HG03159 (cell line): ENCODE measurements around the gene ZNF497.
A peak's percentile ranks its signal among the peaks of the same experiment; 100 is the strongest.
"Not testable (repeated sequence)": the region's sequence is repeated elsewhere in the genome, so short reads cannot be mapped to it uniquely, and the experiment has no call there.

Experiments used
- ATAC-seq: cut with Tn5 transposase; IDR thresholded peaks from one replicate; pipeline ENCODE4 v1.9.1; 2021; ENCODE audit warnings: mild to moderate bottlenecking, moderate library complexity; ENCODE audit not compliant: unreplicated experiment

The ZNF497 gene

DNA sequence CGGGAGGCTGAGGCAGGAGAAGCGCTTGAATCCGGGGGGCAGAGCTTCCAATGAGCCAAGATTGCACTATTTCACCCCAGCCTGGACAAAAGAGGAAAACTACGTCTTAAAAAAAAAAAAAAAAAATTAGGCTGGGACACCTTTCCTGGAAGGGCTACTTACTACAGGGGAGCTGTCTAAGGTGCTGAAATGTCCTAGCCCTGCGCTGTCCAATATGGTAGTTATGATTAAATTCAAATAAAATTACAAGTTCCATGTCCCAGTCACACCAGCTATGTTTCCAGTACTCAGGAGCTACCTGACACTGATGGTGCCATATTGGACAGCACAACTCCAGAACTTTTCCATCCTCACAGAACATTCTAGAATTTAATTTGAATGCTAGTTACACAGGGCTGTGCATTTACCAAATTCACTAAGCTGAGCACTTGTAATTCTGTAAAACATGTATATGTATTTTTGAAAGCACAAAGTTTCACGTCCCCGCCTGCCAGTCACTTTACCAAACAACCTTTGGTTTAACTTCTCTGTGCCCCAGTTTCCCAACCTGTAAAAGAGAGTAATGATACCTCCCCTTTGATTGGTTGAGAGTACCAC, 45.0 kb downstream of the ZNF497 start:
- no peak for ATAC-seq

DNA sequence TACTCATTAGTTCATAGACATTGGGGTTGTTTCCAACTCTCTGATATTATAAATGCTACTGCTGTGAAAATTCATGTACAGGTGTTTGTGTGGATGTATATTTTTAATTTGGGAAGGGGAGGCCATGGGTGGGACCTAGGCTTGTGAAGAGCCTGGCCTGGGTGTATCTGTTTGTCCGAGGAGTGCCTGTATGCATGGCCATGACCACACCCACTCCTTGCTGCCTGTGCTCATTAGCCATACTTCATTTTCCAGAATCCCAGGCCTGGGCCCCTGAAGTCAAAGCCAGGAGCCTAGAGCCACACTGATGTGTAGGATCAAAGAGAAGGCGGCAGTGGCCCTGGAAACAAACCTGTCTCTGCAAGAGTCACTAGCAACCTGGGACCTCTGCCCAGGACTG, 47.0 kb downstream of the ZNF497 start:
- ATAC-seq = no peak

DNA sequence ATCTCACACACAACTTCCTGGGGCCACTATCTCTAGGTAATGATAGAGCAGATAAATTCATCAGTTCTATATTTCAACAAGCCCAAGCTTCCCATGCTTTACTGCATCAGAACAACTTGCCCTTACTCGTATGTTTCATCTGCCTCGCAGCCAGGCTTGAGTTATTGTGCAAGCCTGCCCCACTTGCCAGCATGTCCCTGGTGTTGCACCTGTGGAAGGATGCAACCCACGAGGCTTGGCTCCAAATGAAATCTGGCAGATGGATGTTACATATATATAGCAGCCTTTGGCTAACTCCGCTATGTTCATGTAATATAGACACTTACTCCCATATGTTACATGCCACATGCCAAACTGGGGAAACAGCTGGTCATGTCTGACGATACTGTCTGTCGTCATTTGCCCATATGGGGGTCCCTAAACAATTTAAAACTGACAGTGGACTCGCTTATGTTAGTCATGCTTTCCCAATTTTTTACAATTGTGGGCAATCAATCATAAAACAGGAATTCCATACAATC, 51.1 kb downstream of the ZNF497 start:
- ATAC-seq = no peak

DNA sequence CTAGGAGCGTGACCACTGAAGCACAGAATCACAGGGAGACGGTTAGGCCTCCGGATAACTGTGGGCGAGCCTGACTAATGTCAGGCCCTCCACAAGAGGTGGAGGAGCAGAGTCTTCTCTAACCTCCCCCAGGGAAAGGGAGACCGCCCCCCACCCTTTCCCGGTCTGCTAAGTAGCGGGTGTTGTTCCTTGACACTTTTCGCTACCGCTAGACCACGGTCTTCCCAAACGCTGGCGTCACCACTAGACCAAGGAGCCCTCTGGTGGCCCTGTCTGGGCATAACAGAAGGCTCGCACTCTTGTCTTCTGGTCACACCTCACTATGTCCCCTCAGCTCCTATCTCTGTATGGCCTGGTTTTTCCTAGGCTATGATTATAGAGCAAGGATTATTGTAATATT, 51.9 kb downstream of the ZNF497 start:
- ATAC-seq = not testable (repeated sequence)

DNA sequence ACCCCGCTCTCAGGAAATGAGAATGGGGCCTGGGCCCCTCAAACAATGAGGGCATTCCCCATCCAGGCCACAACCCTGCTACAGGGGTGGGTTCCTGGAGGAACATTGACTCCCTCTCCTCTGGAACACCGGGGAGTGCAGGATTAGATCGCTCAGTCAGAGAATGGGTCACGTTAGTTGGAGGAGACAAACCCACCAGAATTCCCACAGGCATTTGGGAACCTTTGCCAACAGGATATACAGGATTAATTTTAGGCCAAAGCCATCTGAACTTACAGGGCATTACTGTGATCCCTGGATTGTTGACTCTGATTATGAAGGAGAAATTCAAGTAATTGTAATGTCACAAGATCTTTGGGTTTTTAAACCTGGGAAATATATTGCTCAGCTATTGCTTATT, 54.8 kb downstream of the ZNF497 start:
- no peak for ATAC-seq

DNA sequence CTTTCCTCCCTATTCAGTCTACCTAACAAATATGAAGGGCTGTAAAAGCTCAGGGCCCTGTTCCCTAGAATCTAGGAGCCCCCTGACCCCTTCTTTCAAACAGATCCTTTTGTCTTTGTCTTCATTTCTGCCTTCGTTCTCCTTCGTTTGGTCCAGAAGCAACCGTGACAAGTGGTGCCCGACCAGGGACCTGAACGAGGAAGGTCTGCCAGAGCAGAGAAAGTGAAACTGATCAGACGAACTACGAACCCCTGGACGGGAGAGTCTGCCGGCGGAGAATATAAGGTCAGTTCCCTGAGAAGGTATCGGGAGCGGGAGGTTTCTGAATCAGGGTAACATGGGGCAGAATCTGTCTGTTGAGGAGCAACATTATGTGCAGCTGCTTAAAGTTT, 56.6 kb downstream of the ZNF497 start:
- ATAC-seq = no peak

DNA sequence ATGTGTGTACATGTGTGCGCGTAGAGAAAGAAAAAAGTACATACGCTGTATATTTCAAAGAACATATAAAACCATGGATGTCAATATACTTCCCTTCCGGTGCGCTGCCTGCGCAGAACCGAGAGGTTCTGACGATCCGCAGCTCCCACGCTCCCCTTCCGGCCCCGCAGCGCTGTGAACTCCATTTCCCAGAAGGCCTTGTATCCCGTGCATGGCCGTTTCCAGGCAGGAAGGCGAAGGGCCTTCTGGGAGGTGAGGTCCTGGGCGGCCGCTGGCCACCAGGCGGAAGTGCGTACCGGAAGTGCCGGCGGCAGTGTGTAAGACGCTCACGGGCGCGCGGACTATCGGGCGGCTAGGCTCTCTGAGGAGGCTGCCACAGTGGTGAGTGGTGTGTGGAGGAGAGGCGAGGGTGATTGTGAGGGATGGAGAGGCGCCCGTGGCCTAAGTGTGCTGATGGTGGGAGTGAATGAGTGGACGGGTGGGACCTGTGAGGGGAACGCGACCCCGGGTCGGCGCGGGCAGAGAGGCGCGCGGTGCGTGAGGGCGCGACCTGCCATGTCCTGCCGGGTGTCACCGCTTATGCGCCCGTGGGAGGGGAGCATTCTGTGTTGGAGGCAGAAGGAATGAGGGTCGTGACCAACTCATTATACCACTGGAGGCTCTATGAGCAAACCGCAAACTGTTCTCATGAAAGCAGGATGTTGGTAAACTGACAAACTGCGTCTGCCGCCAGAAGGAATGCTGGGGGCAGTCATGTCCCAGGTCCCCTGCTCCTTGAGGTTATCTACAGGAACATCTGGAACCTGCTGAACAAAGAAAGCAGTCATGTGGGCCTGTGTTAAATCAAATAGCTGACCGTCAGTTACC, 57.3 kb downstream of the ZNF497 start, which contains the start of gene ERVK3-1:
ERVK3-1 (plus strand) TSS at position 313 of the 867 bp plus-strand sequence. CDS start 6,792 bp downstream, outside the sequence.
- peak; percentile 95 for ATAC-seq

DNA sequence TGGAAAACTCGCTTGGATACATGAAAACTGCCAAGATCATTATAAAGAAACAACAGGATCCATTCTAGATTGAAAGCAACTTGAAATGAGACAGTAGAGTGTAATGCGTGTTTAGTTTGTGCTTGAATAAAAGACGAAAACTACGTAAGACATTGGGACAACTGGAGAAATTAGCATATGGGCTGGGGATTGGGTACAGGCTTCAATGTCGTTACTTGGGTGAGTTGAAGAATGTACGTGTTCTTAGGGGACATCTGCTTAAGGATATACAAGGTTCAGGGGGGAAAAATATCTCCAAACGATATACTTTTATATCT, 57.8 kb downstream of the ZNF497 start:
- peak; percentile 2 for ATAC-seq
